Measurements from ENCODE around the gene FBN1.

Gene FBN1

GRCh38 chr15:48366584-48367312, 278.8 kb downstream of the FBN1 start:
- DNase-seq (ENCODE audit: low spot score): no peak

- no peak for DNase-seq (ENCODE audit: low spot score)
These were observed 279.9 kb downstream of the FBN1 start for GRCh38 chr15:48365575-48365974.

DNA sequence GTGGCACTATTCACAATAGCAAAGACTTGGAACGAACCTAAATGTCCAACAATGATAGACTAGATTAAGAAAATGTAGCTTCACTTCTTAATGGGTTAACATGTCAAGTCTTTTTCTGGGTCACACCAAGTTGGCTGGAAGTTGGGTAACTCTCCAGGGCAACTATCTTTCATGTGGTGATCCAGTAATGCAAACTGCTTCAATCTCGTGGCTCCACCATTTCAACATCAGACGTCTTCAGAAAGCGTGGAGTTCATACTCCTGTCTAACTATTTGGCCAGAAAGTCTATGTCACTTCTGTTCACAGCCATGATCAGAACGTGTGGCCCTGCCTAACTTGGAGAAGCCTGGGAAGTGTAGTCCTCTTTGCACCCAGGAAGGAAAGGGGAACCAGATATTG, 282.0 kb downstream of the FBN1 start:
- DNase-seq (ENCODE audit: low spot score): no peak

GRCh38 chr15:48361685-48362084, 283.8 kb downstream of the FBN1 start:
- no peak for DNase-seq (ENCODE audit: low spot score)

- no peak for DNase-seq (ENCODE audit: low spot score)
These were observed 284.7 kb downstream of the FBN1 start for GRCh38 chr15:48360841-48361240.
